Loucy (cell line): ENCODE measurements around the gene RAB22A.

Experiments
- H2AFZ ChIP-seq: fragments of 200-600 bp; sonication (generic); 2 replicates; pipeline ENCODE4 v1.6.0; 2016; ENCODE audit warnings: antibody characterized with exemption, mild to moderate bottlenecking, low read length, moderate library complexity
- H3F3A ChIP-seq: fragments of 200-600 bp; 2 replicates; pipeline ENCODE4 v1.6.0; 2016; ENCODE audit warnings: antibody characterized with exemption, low read depth, mild to moderate bottlenecking
- H3K27me3 ChIP-seq: fragments of 200-600 bp; sonication (generic); 2 replicates; pipeline ENCODE4 v1.6.1; 2014; ENCODE audit warnings: low read length, mild to moderate bottlenecking; ENCODE audit not compliant: insufficient read depth, poor library complexity, severe bottlenecking
- H3K36me3 ChIP-seq: fragments of 200-600 bp; sonication (generic); 2 replicates; pipeline ENCODE4 v1.6.1; 2016; ENCODE audit warnings: low read length; ENCODE audit not compliant: insufficient read depth
- H3K4me1 ChIP-seq: fragments of 200-600 bp; sonication (generic); 2 replicates; pipeline ENCODE4 v1.5.1; 2014; ENCODE audit warnings: low read length, mild to moderate bottlenecking; ENCODE audit not compliant: insufficient read depth, poor library complexity, severe bottlenecking
- H3K4me2 ChIP-seq: fragments of 200-600 bp; sonication (generic); 2 replicates; pipeline ENCODE4 v1.6.0; 2014; ENCODE audit warnings: antibody characterized with exemption, low read length, low read depth, mild to moderate bottlenecking; ENCODE audit not compliant: poor library complexity, severe bottlenecking
- H3K4me3 ChIP-seq: fragments of 200-600 bp; sonication (generic); 2 replicates; pipeline ENCODE4 v1.5.1; 2014; ENCODE audit warnings: low read length, mild to moderate bottlenecking, mixed read lengths; ENCODE audit not compliant: poor library complexity, severe bottlenecking
- H3K79me2 ChIP-seq: fragments of 200-600 bp; sonication (generic); 2 replicates; pipeline ENCODE4 v1.6.1; 2014; ENCODE audit warnings: low read length; ENCODE audit not compliant: insufficient read depth
- H3K9ac ChIP-seq: fragments of 200-600 bp; sonication (generic); 2 replicates; pipeline ENCODE4 v1.6.0; 2014; ENCODE audit warnings: mild to moderate bottlenecking, low read depth, low read length, moderate library complexity; ENCODE audit not compliant: poor library complexity, severe bottlenecking
- H3K9me2 ChIP-seq: fragments of 200-600 bp; sonication (generic); replicated peaks from 2 replicates; pipeline ENCODE4 v1.6.1; 2016; ENCODE audit warnings: low read depth, low read length, mixed read lengths
- H3K9me3 ChIP-seq: fragments of 200-600 bp; sonication (generic); 2 replicates; pipeline ENCODE4 v1.6.1; 2014; ENCODE audit warnings: mild to moderate bottlenecking, antibody characterized with exemption, low read length, low read depth; ENCODE audit not compliant: insufficient read depth
- H4K20me1 ChIP-seq: fragments of 200-600 bp; sonication (generic); 2 replicates; pipeline ENCODE4 v1.6.0; 2014; ENCODE audit warnings: antibody characterized with exemption, low read length, mild to moderate bottlenecking; ENCODE audit not compliant: insufficient read depth, poor library complexity, severe bottlenecking
- CTCF ChIP-seq: fragments of 200-600 bp; sonication (generic); conservative IDR thresholded peaks from 2 replicates; pipeline ENCODE4 v1.5.1; 2014; ENCODE audit warnings: mild to moderate bottlenecking, antibody characterized with exemption, low read length
- EZH2phosphoT487 ChIP-seq: fragments of 200-600 bp; IDR thresholded peaks from 2 replicates; pipeline ENCODE4 v1.6.1; 2018; ENCODE audit warnings: antibody characterized with exemption, mild to moderate bottlenecking, moderate library complexity, borderline replicate concordance

RAB22A gene

GRCh38 chr20:58416835-58417234 lies 107.3 kb downstream of the RAB22A start:
- Histone ChIP-seq H3K4me2 (no peak overlapping the region), H3K9me3 (no peaks in the 10 kb centered on the region), H3F3A (no peaks in the 10 kb centered on the region), H3K4me1 (peaks cover 8% of the 10 kb centered on the region), H3K9ac (no peak overlapping the region), H3K4me3 (no peak overlapping the region), H2AFZ (no peak overlapping the region), H3K9me2 (no peaks in the 10 kb centered on the region), H3K36me3 (peaks cover 38% of the 10 kb centered on the region; the same call in 1 of the 2 replicates), H3K79me2 (peaks cover 74% of the 10 kb centered on the region), H3K27me3 (no peaks in the 10 kb centered on the region), H4K20me1 (peaks cover 47% of the 10 kb centered on the region)
- TF ChIP-seq EZH2phosphoT487 = no peak
- no peak for TF ChIP-seq CTCF
